ENCODE data around the gene C2CD2. TPM values are rescaled to one million over a fixed set of nuclear protein-coding genes. Genes with fewer than 3 reads are reported as not detected.

C2CD2 gene
- total RNA-seq, 2 donors from 2014 or later = 59.5 to 77.3 TPM

DNA sequence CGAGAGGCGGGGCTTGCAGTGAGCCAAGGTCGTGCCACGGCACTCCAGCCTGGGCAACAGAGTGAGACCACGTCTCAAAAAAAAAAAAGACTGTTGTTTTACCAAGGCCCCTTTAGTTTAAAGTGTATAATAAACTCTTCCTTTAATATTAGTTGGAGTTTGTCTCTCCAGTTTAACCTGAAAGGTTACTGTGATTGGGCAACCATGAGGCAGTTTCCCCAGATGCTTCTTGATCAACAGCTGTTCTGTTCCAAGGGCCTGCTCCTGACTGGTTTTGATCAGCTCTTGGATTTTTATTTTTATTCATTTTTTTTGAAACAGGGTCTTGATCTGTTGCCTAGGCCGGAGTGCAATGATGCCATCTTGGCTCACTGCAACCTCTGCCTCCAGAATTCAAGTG is 18.1 kb upstream of the C2CD2 start:
- H3K4me1 ChIP-seq (ENCODE audit: control insufficient read depth in 1 of 2, low read depth in 2 of 2) = no peaks in the 10 kb centered on the region
- DNase-seq (ENCODE audit: low spot score) = no peak
- H3K27me3 ChIP-seq (replicated peaks; ENCODE audit: insufficient read depth) = no peaks in the 10 kb centered on the region
- H3K4me3 ChIP-seq = no peak overlapping the region
- no peak for TF ChIP-seq CTCF (IDR thresholded peaks at IDR 0.05)
- no peaks in the 10 kb centered on the region for H3K9me3 ChIP-seq
- no peaks in the 10 kb centered on the region for H3K36me3 ChIP-seq
- no peak for ATAC-seq (ENCODE audit: insufficient number of reproducible peaks, low FRiP score, low read depth)
- no peak overlapping the region for H3K27ac ChIP-seq

- no peak for TF ChIP-seq CTCF (IDR thresholded peaks at IDR 0.05)
- H3K27ac ChIP-seq = no peak overlapping the region
- no peaks in the 10 kb centered on the region for H3K36me3 ChIP-seq
- DNase-seq (ENCODE audit: low spot score) (no peak), ATAC-seq (ENCODE audit: insufficient number of reproducible peaks, low FRiP score, low read depth) (no peak)
- no peaks in the 10 kb centered on the region for H3K4me1 ChIP-seq (ENCODE audit: control insufficient read depth in 1 of 2, low read depth in 2 of 2)
- H3K9me3 ChIP-seq = no peaks in the 10 kb centered on the region
- H3K27me3 ChIP-seq (replicated peaks; ENCODE audit: insufficient read depth) = no peaks in the 10 kb centered on the region
- no peak overlapping the region for H3K4me3 ChIP-seq
Measured at GRCh38 chr21:41970751-41971653, 17.2 kb upstream of the C2CD2 start.

- ATAC-seq (ENCODE audit: insufficient number of reproducible peaks, low FRiP score, low read depth) = no peak
- no peaks in the 10 kb centered on the region for H3K4me1 ChIP-seq (ENCODE audit: control insufficient read depth in 1 of 2, low read depth in 2 of 2)
- no peak for DNase-seq (ENCODE audit: low spot score)
- H3K36me3 ChIP-seq = no peaks in the 10 kb centered on the region
- no peaks in the 10 kb centered on the region for H3K9me3 ChIP-seq
- TF ChIP-seq CTCF (IDR thresholded peaks at IDR 0.05) = no peak
- no peak overlapping the region for H3K27ac ChIP-seq
- no peak overlapping the region for H3K4me3 ChIP-seq
- no peaks in the 10 kb centered on the region for H3K27me3 ChIP-seq (replicated peaks; ENCODE audit: insufficient read depth)
Measured at GRCh38 chr21:41970106-41970391, 16.2 kb upstream of the C2CD2 start.

- H3K4me1 ChIP-seq (ENCODE audit: control insufficient read depth in 1 of 2, low read depth in 2 of 2) = no peaks in the 10 kb centered on the region
- no peak overlapping the region for H3K27ac ChIP-seq
- no peak for DNase-seq (ENCODE audit: low spot score)
- no peak overlapping the region for H3K4me3 ChIP-seq
- no peak for TF ChIP-seq CTCF (IDR thresholded peaks at IDR 0.05)
- H3K36me3 ChIP-seq = no peaks in the 10 kb centered on the region
- no peaks in the 10 kb centered on the region for H3K9me3 ChIP-seq
- no peak for ATAC-seq (ENCODE audit: insufficient number of reproducible peaks, low FRiP score, low read depth)
- H3K27me3 ChIP-seq (replicated peaks; ENCODE audit: insufficient read depth) = no peaks in the 10 kb centered on the region
Measured at GRCh38 chr21:41967708-41968107, 13.9 kb upstream of the C2CD2 start.

DNA sequence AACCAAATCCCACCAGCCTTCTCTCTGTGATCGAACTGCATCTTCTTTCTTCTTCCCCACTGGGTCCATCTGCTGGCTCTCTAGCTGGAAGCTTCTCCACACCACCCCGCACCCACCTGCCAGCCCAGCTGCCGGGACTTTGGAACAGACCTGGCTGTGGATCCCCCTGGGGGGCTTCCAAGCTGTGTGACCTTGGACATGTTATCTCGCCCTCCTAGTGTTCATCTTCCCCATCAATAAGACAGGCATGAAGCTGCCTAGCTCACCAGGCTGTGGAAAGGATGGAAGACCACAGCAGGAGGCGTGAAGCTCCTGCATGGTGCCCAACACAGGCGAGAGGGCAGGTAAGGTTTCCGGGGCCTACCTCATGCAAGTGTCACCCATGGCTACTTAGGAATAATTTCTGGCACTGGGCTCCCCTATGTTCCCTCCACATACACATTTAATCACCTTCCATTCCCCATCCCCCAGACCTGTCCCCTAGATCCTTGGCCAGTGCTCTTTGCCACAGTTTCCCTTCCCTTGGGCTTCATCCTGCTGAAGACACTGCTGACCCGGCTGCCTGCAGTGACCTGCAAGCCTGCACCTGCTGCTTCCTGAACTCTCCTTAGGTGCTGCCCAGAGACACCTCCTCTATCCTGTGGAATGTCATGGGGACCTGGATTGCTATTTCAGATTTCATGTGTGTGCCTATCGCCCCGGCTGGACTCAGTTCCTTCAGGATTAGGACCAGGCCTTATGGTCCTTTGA is 13.2 kb upstream of the C2CD2 start:
- Histone ChIP-seq H3K4me3 (no peak overlapping the region), H3K4me1 (ENCODE audit: control insufficient read depth in 1 of 2, low read depth in 2 of 2) (no peaks in the 10 kb centered on the region), H3K9me3 (no peaks in the 10 kb centered on the region), H3K27me3 (replicated peaks; ENCODE audit: insufficient read depth) (no peaks in the 10 kb centered on the region), H3K27ac (no peak overlapping the region), H3K36me3 (no peaks in the 10 kb centered on the region)
- no peak for ATAC-seq (ENCODE audit: insufficient number of reproducible peaks, low FRiP score, low read depth)
- TF ChIP-seq CTCF (IDR thresholded peaks at IDR 0.05) = no peak
- no peak for DNase-seq (ENCODE audit: low spot score)
